GM10266 (cell line): ENCODE measurements around the gene MYL6.

Experiments
- DNase-seq: peaks from one replicate; pipeline ENCODE4 v3.0.0; 2012; ENCODE audit errors: extremely low spot score
- CTCF ChIP-seq: IDR thresholded peaks from 2 replicates; pipeline ENCODE4 v1.5.1; 2012; ENCODE audit warnings: mild to moderate bottlenecking, low read depth; ENCODE audit not compliant: control insufficient read depth, insufficient read depth; ENCODE audit errors: missing control alignments

The MYL6 gene

GRCh38 chr12:56146492-56147460 lies 11.4 kb upstream of the MYL6 start:
- TF ChIP-seq CTCF: no peak
- no peak for DNase-seq

DNA sequence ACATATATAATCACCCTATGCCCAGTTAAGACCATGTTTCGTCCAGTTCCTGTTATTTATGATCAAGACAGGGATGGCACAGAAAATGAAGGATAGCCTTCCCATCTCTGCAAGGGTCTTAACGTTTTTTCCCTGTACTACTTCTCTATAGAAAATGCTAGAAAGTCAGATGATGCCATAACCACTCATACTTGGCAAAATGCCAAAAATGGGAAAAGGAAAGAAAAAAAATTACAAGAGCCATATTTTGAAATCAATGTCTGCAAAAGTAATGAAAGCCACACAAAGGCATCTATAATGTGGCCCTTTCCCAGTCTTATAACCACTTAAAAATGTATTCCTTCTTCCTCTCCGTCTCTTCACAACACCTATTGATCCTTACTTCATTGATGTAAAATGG lies 7.6 kb upstream of the MYL6 start:
- TF ChIP-seq CTCF: no peak
- DNase-seq: no peak

- peak; percentile 3 for TF ChIP-seq CTCF
- peak; percentile 45 for DNase-seq
Measured at GRCh38 chr12:56151672-56152131, 6.5 kb upstream of the MYL6 start.

DNA sequence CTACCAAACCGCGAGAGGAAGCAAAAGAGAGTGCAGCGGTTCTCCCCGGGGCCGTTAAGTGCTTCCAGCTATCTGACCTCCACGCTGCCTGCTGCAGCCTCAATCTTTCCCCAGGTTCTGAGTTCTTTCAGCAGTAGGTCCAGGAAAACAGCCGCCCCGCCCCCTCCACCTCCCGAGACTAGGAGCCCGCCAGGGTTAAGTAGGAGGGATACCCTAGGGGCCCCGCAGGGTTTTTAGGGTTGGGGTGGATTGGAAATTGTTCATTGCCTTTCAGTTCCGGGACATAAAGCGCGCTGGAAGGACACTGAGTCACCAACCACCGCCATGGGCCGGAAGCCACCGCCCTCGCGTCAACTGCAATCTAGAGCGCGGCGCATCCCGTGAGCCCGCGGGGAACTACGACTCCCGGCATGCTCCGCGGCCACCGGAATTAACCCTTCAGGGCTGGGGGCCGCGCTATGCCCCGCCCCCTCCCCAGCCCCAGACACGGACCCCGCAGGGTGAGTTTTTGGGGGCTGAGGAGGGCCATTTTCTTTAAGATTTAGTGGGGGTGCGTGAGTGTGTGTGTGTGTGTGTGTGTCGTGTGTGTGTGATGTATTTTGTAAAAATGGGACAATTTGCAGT lies 5.9 kb upstream of the MYL6 start, which contains the start of gene MYL6B:
TSS of gene MYL6B (plus strand) at position 456 of the 624 bp plus-strand sequence. CDS start 1,332 bp downstream, outside the sequence.
- TF ChIP-seq CTCF: no peak
- peak; percentile 88 for DNase-seq

GRCh38 chr12:56152756-56153677 lies 5.1 kb upstream of the MYL6 start:
- DNase-seq: no peak
- no peak for TF ChIP-seq CTCF

DNA sequence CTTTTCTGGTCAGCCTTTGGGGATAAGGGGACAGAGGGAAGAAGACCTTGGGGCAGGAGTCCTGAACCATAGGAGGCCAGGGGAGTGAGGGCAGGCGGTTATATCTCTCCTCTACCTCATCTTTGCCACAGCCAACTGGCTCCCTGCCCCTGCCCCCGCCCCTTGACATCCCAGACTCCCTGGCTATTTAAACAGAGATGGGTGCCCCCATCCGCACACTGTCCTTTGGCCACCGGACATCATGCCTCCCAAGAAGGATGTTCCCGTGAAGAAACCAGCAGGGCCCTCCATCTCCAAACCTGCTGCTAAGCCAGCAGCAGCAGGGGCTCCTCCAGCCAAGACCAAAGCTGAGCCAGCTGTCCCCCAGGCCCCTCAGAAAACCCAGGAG lies 4.5 kb upstream of the MYL6 start:
- no peak for DNase-seq
- TF ChIP-seq CTCF: no peak
